ENCODE data around the gene SFMBT2.

DNA sequence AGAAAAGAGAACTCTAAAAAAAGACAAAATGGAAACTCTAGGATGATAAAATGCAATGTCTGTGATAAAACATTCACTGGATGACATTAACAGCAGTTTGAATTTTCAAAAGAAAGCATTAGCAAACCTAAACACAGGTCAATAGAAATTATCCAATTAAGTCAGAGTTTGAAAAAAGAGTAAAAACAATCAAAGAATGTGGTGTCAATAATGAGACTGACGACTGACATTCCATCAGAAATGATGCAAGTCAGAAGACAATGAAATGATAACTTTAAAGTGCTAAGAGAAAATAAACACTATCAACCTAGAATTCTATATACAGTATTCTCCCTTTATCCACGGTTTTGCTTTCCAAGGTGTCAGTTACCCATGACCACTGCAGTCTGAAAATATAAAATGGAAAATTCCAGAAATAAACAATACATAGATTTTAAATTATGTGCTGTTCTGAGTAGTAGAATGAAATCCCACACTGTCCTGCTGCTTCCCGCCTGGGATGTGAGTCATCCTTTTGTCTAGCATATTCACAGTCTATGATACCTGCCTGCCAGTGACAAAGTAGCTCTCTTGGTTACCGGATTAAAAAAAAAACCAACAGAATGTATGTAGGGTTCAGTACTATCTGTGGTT is 38.3 kb upstream of the SFMBT2 start:
- TF ChIP-seq POLR2AphosphoS5 (IDR thresholded peaks at IDR 0.05), result no peak
- TF ChIP-seq, protein P1, sequence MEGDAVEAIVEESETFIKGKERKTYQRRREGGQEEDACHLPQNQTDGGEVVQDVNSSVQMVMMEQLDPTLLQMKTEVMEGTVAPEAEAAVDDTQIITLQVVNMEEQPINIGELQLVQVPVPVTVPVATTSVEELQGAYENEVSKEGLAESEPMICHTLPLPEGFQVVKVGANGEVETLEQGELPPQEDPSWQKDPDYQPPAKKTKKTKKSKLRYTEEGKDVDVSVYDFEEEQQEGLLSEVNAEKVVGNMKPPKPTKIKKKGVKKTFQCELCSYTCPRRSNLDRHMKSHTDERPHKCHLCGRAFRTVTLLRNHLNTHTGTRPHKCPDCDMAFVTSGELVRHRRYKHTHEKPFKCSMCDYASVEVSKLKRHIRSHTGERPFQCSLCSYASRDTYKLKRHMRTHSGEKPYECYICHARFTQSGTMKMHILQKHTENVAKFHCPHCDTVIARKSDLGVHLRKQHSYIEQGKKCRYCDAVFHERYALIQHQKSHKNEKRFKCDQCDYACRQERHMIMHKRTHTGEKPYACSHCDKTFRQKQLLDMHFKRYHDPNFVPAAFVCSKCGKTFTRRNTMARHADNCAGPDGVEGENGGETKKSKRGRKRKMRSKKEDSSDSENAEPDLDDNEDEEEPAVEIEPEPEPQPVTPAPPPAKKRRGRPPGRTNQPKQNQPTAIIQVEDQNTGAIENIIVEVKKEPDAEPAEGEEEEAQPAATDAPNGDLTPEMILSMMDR (IDR thresholded peaks at IDR 0.05), result no peak

Measured in prostate gland (tissue), 2 donors.